Measurements from ENCODE around the gene NQO2.
A peak's percentile ranks its signal among the peaks of the same experiment; 100 is the strongest.
"Not testable (repeated sequence)": the region's sequence is repeated elsewhere in the genome, so short reads cannot be mapped to it uniquely, and the experiment has no call there.

The NQO2 gene

GRCh38 chr6:3016473-3017280, 17.0 kb downstream of the NQO2 start:
- no peak for DNase-seq

GRCh38 chr6:3017304-3017703, 17.6 kb downstream of the NQO2 start:
- no peak for DNase-seq

- DNase-seq: no peak
Measured at GRCh38 chr6:3019065-3019464, 19.4 kb downstream of the NQO2 start.

- no peak for DNase-seq
Measured at GRCh38 chr6:3019749-3020320, 20.1 kb downstream of the NQO2 start.

GRCh38 chr6:3020976-3021598, 21.4 kb downstream of the NQO2 start:
- DNase-seq: not testable (repeated sequence)

GRCh38 chr6:3022765-3023662, 23.3 kb downstream of the NQO2 start:
- DNase-seq: no peak

GRCh38 chr6:3023663-3024483, 24.2 kb downstream of the NQO2 start:
- peak; percentile 89 for DNase-seq

GRCh38 chr6:3026791-3027626, 27.3 kb downstream of the NQO2 start:
- no peak for DNase-seq

GRCh38 chr6:3028156-3028555, 28.5 kb downstream of the NQO2 start:
- not testable (repeated sequence) for DNase-seq

- no peak for DNase-seq
Measured at GRCh38 chr6:3031857-3032640, 32.4 kb downstream of the NQO2 start.

- DNase-seq: no peak
Measured at GRCh38 chr6:3032986-3033385, 33.3 kb downstream of the NQO2 start.

- DNase-seq: no peak
Measured at GRCh38 chr6:3033652-3034051, 34.0 kb downstream of the NQO2 start.

GRCh38 chr6:3035397-3035796, 35.7 kb downstream of the NQO2 start:
- no peak for DNase-seq

GRCh38 chr6:3036861-3037637, 37.4 kb downstream of the NQO2 start:
- DNase-seq: no peak

GRCh38 chr6:3037638-3038365, 38.1 kb downstream of the NQO2 start:
- DNase-seq: no peak

- no peak for DNase-seq
Measured at GRCh38 chr6:3039384-3039783, 39.7 kb downstream of the NQO2 start.

GRCh38 chr6:3041147-3041546, 41.5 kb downstream of the NQO2 start:
- DNase-seq: no peak

GRCh38 chr6:3041606-3042005, 41.9 kb downstream of the NQO2 start:
- DNase-seq: no peak

- DNase-seq: no peak
Measured at GRCh38 chr6:3045369-3045768, 45.7 kb downstream of the NQO2 start.
